ENCODE results near the gene EGFLAM.

The EGFLAM gene

DNA sequence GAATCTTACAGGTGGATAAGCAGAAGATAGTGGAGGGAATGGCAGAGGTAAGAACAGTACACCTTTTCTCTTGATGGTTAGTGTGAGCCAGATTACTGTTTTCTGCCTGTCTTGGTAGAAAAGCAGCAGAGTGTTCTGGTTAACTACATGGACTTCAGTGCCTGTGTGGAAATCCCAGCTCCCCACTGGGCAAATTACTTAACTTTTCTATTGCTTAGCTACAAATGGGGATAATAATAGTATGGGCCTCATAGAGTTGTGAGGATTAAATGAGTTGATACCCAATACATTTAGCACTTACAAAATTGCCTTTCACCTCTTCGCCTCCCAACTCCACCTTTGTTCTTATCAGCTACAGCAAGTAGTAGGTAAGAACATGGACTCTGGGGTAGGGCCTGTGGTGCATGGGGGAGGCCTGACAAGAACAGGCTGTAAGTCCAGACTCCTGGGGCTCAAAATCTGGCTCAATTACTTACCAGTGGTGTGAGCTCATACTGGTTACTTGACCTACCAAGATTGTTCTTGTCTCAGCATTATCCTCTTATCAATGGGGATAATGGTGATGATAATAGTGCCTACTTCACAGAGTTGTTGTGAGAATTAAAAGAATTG lies 173.0 kb downstream of the EGFLAM start:
- Histone ChIP-seq H3K27ac (peak overlapping the region; percentile 23), H3K36me3 (peaks cover 86% of the 10 kb centered on the region), H3K4me3 (ENCODE audit: low read depth, low read length) (no peak overlapping the region), H3K27me3 (ENCODE audit: insufficient read depth, low read depth, severe bottlenecking) (no peaks in the 10 kb centered on the region), H3K9me3 (ENCODE audit: severe bottlenecking) (no peaks in the 10 kb centered on the region)
- TF ChIP-seq, protein P1, sequence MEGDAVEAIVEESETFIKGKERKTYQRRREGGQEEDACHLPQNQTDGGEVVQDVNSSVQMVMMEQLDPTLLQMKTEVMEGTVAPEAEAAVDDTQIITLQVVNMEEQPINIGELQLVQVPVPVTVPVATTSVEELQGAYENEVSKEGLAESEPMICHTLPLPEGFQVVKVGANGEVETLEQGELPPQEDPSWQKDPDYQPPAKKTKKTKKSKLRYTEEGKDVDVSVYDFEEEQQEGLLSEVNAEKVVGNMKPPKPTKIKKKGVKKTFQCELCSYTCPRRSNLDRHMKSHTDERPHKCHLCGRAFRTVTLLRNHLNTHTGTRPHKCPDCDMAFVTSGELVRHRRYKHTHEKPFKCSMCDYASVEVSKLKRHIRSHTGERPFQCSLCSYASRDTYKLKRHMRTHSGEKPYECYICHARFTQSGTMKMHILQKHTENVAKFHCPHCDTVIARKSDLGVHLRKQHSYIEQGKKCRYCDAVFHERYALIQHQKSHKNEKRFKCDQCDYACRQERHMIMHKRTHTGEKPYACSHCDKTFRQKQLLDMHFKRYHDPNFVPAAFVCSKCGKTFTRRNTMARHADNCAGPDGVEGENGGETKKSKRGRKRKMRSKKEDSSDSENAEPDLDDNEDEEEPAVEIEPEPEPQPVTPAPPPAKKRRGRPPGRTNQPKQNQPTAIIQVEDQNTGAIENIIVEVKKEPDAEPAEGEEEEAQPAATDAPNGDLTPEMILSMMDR (IDR thresholded peaks at IDR 0.05; ENCODE audit: low read depth, low read length), result no peak
- DNase-seq, result peak; percentile 47

- Histone ChIP-seq H3K27me3 (ENCODE audit: insufficient read depth, low read depth, severe bottlenecking) (no peaks in the 10 kb centered on the region), H3K9me3 (ENCODE audit: severe bottlenecking) (no peaks in the 10 kb centered on the region), H3K4me3 (ENCODE audit: low read depth, low read length) (no peak overlapping the region), H3K27ac (peak overlapping the region; percentile 31), H3K36me3 (peaks cover 86% of the 10 kb centered on the region)
- TF ChIP-seq, protein P1 (IDR thresholded peaks at IDR 0.05; ENCODE audit: low read depth, low read length), result no peak
- DNase-seq, result no peak
Observed at GRCh38 chr5:38433160-38433861, 175.0 kb downstream of the EGFLAM start.

- H3K27ac ChIP-seq, result no peak overlapping the region
- peaks cover 92% of the 10 kb centered on the region for H3K36me3 ChIP-seq
- no peaks in the 10 kb centered on the region for H3K9me3 ChIP-seq (ENCODE audit: severe bottlenecking)
- H3K27me3 ChIP-seq (ENCODE audit: insufficient read depth, low read depth, severe bottlenecking), result no peaks in the 10 kb centered on the region
- no peak for DNase-seq
- H3K4me3 ChIP-seq (ENCODE audit: low read depth, low read length), result no peak overlapping the region
- TF ChIP-seq, protein P1 (IDR thresholded peaks at IDR 0.05; ENCODE audit: low read depth, low read length), result no peak
Observed at GRCh38 chr5:38434966-38435705, 176.8 kb downstream of the EGFLAM start.

GRCh38 chr5:38438757-38439156 lies 180.4 kb downstream of the EGFLAM start:
- H3K4me3 ChIP-seq (ENCODE audit: low read depth, low read length), result no peak overlapping the region
- H3K36me3 ChIP-seq, result peaks cover 67% of the 10 kb centered on the region
- no peak for DNase-seq
- no peaks in the 10 kb centered on the region for H3K27me3 ChIP-seq (ENCODE audit: insufficient read depth, low read depth, severe bottlenecking)
- no peak overlapping the region for H3K27ac ChIP-seq
- TF ChIP-seq, protein P1 (IDR thresholded peaks at IDR 0.05; ENCODE audit: low read depth, low read length), result no peak
- H3K9me3 ChIP-seq (ENCODE audit: severe bottlenecking), result no peaks in the 10 kb centered on the region

DNA sequence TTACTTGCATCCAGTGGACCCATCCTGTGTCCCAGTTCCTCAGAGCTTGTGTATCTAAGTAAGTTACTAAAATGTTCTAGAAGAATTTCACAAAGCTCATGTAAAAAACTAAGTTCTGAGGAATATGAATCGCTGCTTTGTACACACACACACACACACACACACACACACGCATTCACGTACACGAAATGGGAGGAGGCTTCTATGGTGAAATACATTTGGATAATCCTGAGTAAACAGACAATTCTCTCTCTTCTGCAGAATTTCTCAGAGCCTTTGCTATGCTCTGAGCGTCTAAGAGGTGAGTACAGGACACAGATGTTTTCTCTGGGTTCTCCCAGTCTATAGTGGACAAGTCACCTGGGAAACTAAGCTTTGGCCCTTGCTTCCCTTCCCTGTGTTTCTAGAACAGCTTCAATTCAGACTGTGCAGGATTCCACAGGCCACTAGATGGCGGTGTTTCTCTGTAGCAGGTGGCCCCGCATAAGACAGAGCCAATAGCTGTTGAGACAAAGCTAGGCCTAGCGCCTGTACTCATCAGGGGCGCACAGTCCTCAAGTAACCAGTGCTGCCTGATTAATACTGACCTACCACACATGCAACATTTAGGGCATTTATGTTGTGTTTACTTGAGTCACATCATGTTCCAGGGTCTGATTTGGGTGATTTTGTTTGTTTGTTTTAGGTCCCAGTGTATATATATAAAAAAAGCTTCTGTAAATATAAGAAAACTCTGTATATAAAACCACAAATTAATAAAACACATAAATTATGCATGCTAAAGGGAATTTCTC lies 183.3 kb downstream of the EGFLAM start:
- no peaks in the 10 kb centered on the region for H3K9me3 ChIP-seq (ENCODE audit: severe bottlenecking)
- peak overlapping the region; percentile 41 for H3K27ac ChIP-seq
- no peak overlapping the region for H3K4me3 ChIP-seq (ENCODE audit: low read depth, low read length)
- TF ChIP-seq, protein P1 (IDR thresholded peaks at IDR 0.05; ENCODE audit: low read depth, low read length), result peak; percentile 90
- no peaks in the 10 kb centered on the region for H3K27me3 ChIP-seq (ENCODE audit: insufficient read depth, low read depth, severe bottlenecking)
- peak; percentile 92 for DNase-seq
- H3K36me3 ChIP-seq, result peaks cover 46% of the 10 kb centered on the region
